Naive thymus-derived CD8-positive, alpha-beta T cell (primary cell): ENCODE measurements around the gene MEFV. TPM values are rescaled to one million over a fixed set of nuclear protein-coding genes. Genes with fewer than 3 reads are reported as not detected.
A peak's percentile ranks its signal among the peaks of the same experiment; 100 is the strongest.
"Not testable (repeated sequence)": the region's sequence is repeated elsewhere in the genome, so short reads cannot be mapped to it uniquely, and the experiment has no call there.

Experiments used
- ATAC-seq, 2 donors: fragments of 150-1000 bp; cut with Tn5 transposase in 1 of 2; sonication (Bioruptor Pico), chemical (Tn5 transposase) in 1 of 2; 1 replicate in 1 of 2; 2 replicates in 1 of 2; pipeline ENCODE4 v1.10.0; 2021; ENCODE audit warnings: mild to moderate bottlenecking in 2 of 2, moderate library complexity in 2 of 2
- POLR2A ChIA-PET: fragments of 350-600 bp; sonication (Branson Sonifier 250); formaldehyde crosslinking; loops from one replicate; lab custom pipeline; 2021; ENCODE audit warnings: antibody characterized with exemption; lab: Charles Lee
- DNase-seq, 10 donors: peaks; one replicate each; pipeline versions ENCODE4 v3.0.0 to v3.0.0-alpha.2; 2020 to 2022
- H3K27ac Mint-ChIP-seq, 10 donors: one replicate each; pipeline ENCODE4 v1.8.0; 2020 to 2022; ENCODE audit warnings: mild to moderate bottlenecking in 10 of 10, mixed read lengths in 10 of 10, moderate library complexity in 4 of 10, inconsistent platforms in 1 of 10
- H3K27me3 Mint-ChIP-seq, 5 donors: one replicate each; pipeline ENCODE4 v1.8.0; 2021 to 2022; ENCODE audit warnings: mixed read lengths in 5 of 5
- H3K36me3 Mint-ChIP-seq, 3 donors: one replicate each; pipeline ENCODE4 v1.8.0; 2020 to 2022; ENCODE audit warnings: mixed read lengths in 3 of 3, mild to moderate bottlenecking in 2 of 3, inconsistent platforms in 1 of 3
- H3K4me1 Mint-ChIP-seq, 4 donors: one replicate each; pipeline ENCODE4 v1.8.0; 2021 to 2022; ENCODE audit warnings: mixed read lengths in 4 of 4
- H3K4me3 Mint-ChIP-seq, 10 donors: one replicate each; pipeline ENCODE4 v1.8.0; 2020 to 2022; ENCODE audit warnings: mild to moderate bottlenecking in 10 of 10, mixed read lengths in 10 of 10, moderate library complexity in 6 of 10, inconsistent platforms in 1 of 10
- H3K9me3 Mint-ChIP-seq, 9 donors: one replicate each; pipeline ENCODE4 v1.8.0; 2020 to 2022; ENCODE audit warnings: mixed read lengths in 9 of 9, mild to moderate bottlenecking in 3 of 9, inconsistent platforms in 1 of 9, moderate library complexity in 1 of 9
- polyA plus RNA-seq, 3 donors: library from polyadenylated mRNA; unstranded; fragments of 300-500 nt; fragmentation: Illumina TruSeq; gene quantifications; one replicate each; pipeline ENCODE4 v1.2.3, GENCODE V29; 2021
- total RNA-seq, 8 experiments: library from RNA in 2 of 8; stranded (reverse) in 2 of 8; gene quantifications; one replicate each; pipeline ENCODE4 v1.2.3 and lab custom pipeline; 2021 to 2026

The MEFV gene
- total and polyA plus RNA-seq, 5 experiments from 2014 or later: 0.41 to 0.60 TPM; not detected in 3

- Mint-ChIP-seq H3K4me3 (peak overlapping the region; percentile 90 to 98 (median 96)), H3K9me3 (peaks cover 0 to 38% (median 10%) of the 10 kb centered on the region in 9 donors), H3K27ac (peak overlapping the region; percentile 94 to 99 (median 98)), H3K36me3 (peaks cover 18 to 48% (median 47%) of the 10 kb centered on the region in 3 donors), H3K27me3 (no peaks in the 10 kb centered on the region), H3K4me1 (peaks cover 15 to 47% (median 39%) of the 10 kb centered on the region in 4 donors)
- ATAC-seq (no peak), DNase-seq (no peak)
- POLR2A ChIA-PET: interaction anchor here (0.5 to 5.0 kb wide), 31 partner anchors 11 to 280 kb away, joined by 3 to 59 read pairs (median 4); partner anchors contain the start of genes CLUAP1, NAA60, TIGD7 and ZNF174
Observed at GRCh38 chr16:3283543-3284447, 27.4 kb upstream of the MEFV start.

- H3K9me3 Mint-ChIP-seq: peaks cover 0 to 30% (median 7%) of the 10 kb centered on the region in 9 donors
- POLR2A ChIA-PET: interaction anchor here (0.5 to 5.0 kb wide), 32 partner anchors 10 to 279 kb away, joined by 3 to 59 read pairs (median 4); partner anchors contain the start of genes CLUAP1, NAA60, TIGD7 and ZNF174
Observed at GRCh38 chr16:3282730-3283542, 26.5 kb upstream of the MEFV start, which contains the start of gene ZNF263. ZNF263 (plus strand) TSS chr16:3283491; CDS start chr16:3283819, 328 bp downstream.

GRCh38 chr16:3282103-3282729 is 25.8 kb upstream of the MEFV start:
- Mint-ChIP-seq H3K4me1 (peaks cover 15 to 47% (median 39%) of the 10 kb centered on the region in 4 donors), H3K9me3 (peaks cover 0 to 22% (median 7%) of the 10 kb centered on the region in 9 donors), H3K27me3 (no peaks in the 10 kb centered on the region), H3K4me3 (peak overlapping the region; percentile 90 to 98 (median 96)), H3K36me3 (peaks cover 18 to 32% (median 31%) of the 10 kb centered on the region in 3 donors), H3K27ac (peak overlapping the region; percentile 89 to 99 (median 96))
- ATAC-seq: peak; percentile 12 to 28
- no peak for DNase-seq
- POLR2A ChIA-PET: interaction anchor here (0.5 to 5.0 kb wide), 30 partner anchors 10 to 278 kb away, joined by 3 to 59 read pairs (median 5); partner anchors contain the start of genes CLUAP1, NAA60, TIGD7 and ZNF174

More at GRCh38 chr16:3282730-3283542, 26.5 kb upstream of the MEFV start, which contains the start of gene ZNF263:
- Mint-ChIP-seq H3K4me3 (peak within 1 kb of the TSS; percentile 90 to 98 (median 96)), H3K27ac (peak within 1 kb of the TSS; percentile 94 to 99 (median 98)), H3K4me1 (peaks cover 15 to 47% (median 39%) of the 10 kb centered on the region in 4 donors), H3K27me3 (no peaks in the 10 kb centered on the region), H3K36me3 (peaks cover 18 to 39% (median 39%) of the 10 kb centered on the region in 3 donors)
- ATAC-seq (peak; percentile 89 to 90), DNase-seq (peak; percentile 88 to 98 (median 92))

GRCh38 chr16:3281222-3281820 is 24.9 kb upstream of the MEFV start:
- POLR2A ChIA-PET: interaction anchor here (2.3 kb wide), 1 partner anchor 9 kb away, joined by 12 read pairs; no protein-coding TSS in a partner anchor
- no peak for DNase-seq
- ATAC-seq: no peak

GRCh38 chr16:3276679-3277078 is 20.2 kb upstream of the MEFV start:
- POLR2A ChIA-PET: interaction anchor here (0.5 to 2.3 kb wide), 6 partner anchors 10 to 995 kb away, joined by 3 to 17 read pairs (median 6); no protein-coding TSS in a partner anchor
- DNase-seq (no peak), ATAC-seq (no peak)
- Mint-ChIP-seq H3K4me3 (no peak overlapping the region), H3K27ac (peak overlapping the region in 1 of 10 donors; percentile 16), H3K36me3 (no peaks in the 10 kb centered on the region), H3K9me3 (peaks cover 0 to 16% (median 0%) of the 10 kb centered on the region in 9 donors), H3K4me1 (peaks cover 0 to 12% (median 2%) of the 10 kb centered on the region in 4 donors), H3K27me3 (no peaks in the 10 kb centered on the region)

More at GRCh38 chr16:3281222-3281820, 24.9 kb upstream of the MEFV start:
- peaks cover 13 to 23% (median 22%) of the 10 kb centered on the region in 3 donors for H3K36me3 Mint-ChIP-seq
- H3K4me1 Mint-ChIP-seq: peaks cover 15 to 42% (median 37%) of the 10 kb centered on the region in 4 donors
- H3K4me3 Mint-ChIP-seq: peak overlapping the region in 8 of 10 donors; percentile 8 to 97 (median 72)
- peak overlapping the region in 2 of 10 donors; percentile 19 to 65 for H3K27ac Mint-ChIP-seq
- no peaks in the 10 kb centered on the region for H3K27me3 Mint-ChIP-seq
- H3K9me3 Mint-ChIP-seq: peaks cover 0 to 17% (median 5%) of the 10 kb centered on the region in 9 donors

GRCh38 chr16:3274947-3275346 is 18.5 kb upstream of the MEFV start:
- Mint-ChIP-seq H3K4me1 (peaks cover 0 to 9% (median 2%) of the 10 kb centered on the region in 4 donors), H3K27ac (no peak overlapping the region), H3K36me3 (peaks cover 0 to 2% (median under 1%) of the 10 kb centered on the region in 3 donors), H3K27me3 (no peaks in the 10 kb centered on the region), H3K9me3 (peaks cover 0 to 18% (median 0%) of the 10 kb centered on the region in 9 donors), H3K4me3 (no peak overlapping the region)
- POLR2A ChIA-PET: no interaction called here
- no peak for ATAC-seq
- no peak for DNase-seq

- peaks cover 0 to 4% (median 3%) of the 10 kb centered on the region in 3 donors for H3K36me3 Mint-ChIP-seq
- H3K27me3 Mint-ChIP-seq: no peaks in the 10 kb centered on the region
- DNase-seq (no peak), ATAC-seq (no peak)
- peaks cover 0 to 9% (median under 1%) of the 10 kb centered on the region in 4 donors for H3K4me1 Mint-ChIP-seq
- peaks cover 0 to 19% (median 0%) of the 10 kb centered on the region in 9 donors for H3K9me3 Mint-ChIP-seq
- H3K27ac Mint-ChIP-seq: no peak overlapping the region
- no peak overlapping the region for H3K4me3 Mint-ChIP-seq
- POLR2A ChIA-PET: no interaction called here
Observed at GRCh38 chr16:3274490-3274889, 18.1 kb upstream of the MEFV start.

GRCh38 chr16:3271281-3271680 is 14.8 kb upstream of the MEFV start:
- H3K4me1 Mint-ChIP-seq: peaks cover 0 to 18% (median 5%) of the 10 kb centered on the region in 4 donors
- not testable (repeated sequence) for H3K4me3 Mint-ChIP-seq, ATAC-seq, DNase-seq, H3K27ac Mint-ChIP-seq, H3K27me3 Mint-ChIP-seq
- H3K9me3 Mint-ChIP-seq: peaks cover 0 to 21% (median 0%) of the 10 kb centered on the region in 9 donors
- peaks cover 4 to 26% (median 21%) of the 10 kb centered on the region in 3 donors for H3K36me3 Mint-ChIP-seq
- POLR2A ChIA-PET: interaction anchor here (1.2 kb wide), 1 partner anchor 137 kb away, joined by 3 read pairs; no protein-coding TSS in a partner anchor

GRCh38 chr16:3270718-3271117 is 14.3 kb upstream of the MEFV start:
- not testable (repeated sequence) for DNase-seq, H3K27ac Mint-ChIP-seq, H3K27me3 Mint-ChIP-seq, ATAC-seq, H3K4me3 Mint-ChIP-seq
- POLR2A ChIA-PET: interaction anchor here (1.2 kb wide), 1 partner anchor 138 kb away, joined by 3 read pairs; no protein-coding TSS in a partner anchor
- peaks cover 0 to 19% (median 0%) of the 10 kb centered on the region in 9 donors for H3K9me3 Mint-ChIP-seq
- peaks cover 4 to 27% (median 22%) of the 10 kb centered on the region in 3 donors for H3K36me3 Mint-ChIP-seq
- peaks cover 0 to 20% (median 7%) of the 10 kb centered on the region in 4 donors for H3K4me1 Mint-ChIP-seq

GRCh38 chr16:3268294-3268693 is 11.9 kb upstream of the MEFV start:
- no peak for ATAC-seq
- Mint-ChIP-seq H3K4me1 (peaks cover 4 to 36% (median 21%) of the 10 kb centered on the region in 4 donors), H3K4me3 (no peak overlapping the region), H3K9me3 (peaks cover 0 to 13% (median 0%) of the 10 kb centered on the region in 9 donors), H3K36me3 (peaks cover 4 to 28% (median 25%) of the 10 kb centered on the region in 3 donors), H3K27me3 (no peaks in the 10 kb centered on the region), H3K27ac (peak overlapping the region in 1 of 10 donors; percentile 25)
- no peak for DNase-seq
- POLR2A ChIA-PET: interaction anchor here (0.9 to 1.1 kb wide), 2 partner anchors 10 to 189 kb away, joined by 3 to 5 read pairs; no protein-coding TSS in a partner anchor
